PC-3 (cell line): ENCODE results near the gene NANOGP8.

Source experiments
- EZH2 ChIP-seq: fragments of 300-600 bp; sonication (generic); IDR thresholded peaks from one replicate; pipeline ENCODE4 v1.6.1; 2017; ENCODE audit warnings: antibody characterized with exemption, mild to moderate bottlenecking, low read length; ENCODE audit not compliant: unreplicated experiment
- TF ChIP-seq, protein P1 (sequence below): fragments of 300-600 bp; sonication (generic); conservative IDR thresholded peaks from 2 replicates; pipeline ENCODE4 v1.5.1; 2017; ENCODE audit warnings: antibody characterized with exemption, low read depth, mild to moderate bottlenecking, low read length

DNA sequence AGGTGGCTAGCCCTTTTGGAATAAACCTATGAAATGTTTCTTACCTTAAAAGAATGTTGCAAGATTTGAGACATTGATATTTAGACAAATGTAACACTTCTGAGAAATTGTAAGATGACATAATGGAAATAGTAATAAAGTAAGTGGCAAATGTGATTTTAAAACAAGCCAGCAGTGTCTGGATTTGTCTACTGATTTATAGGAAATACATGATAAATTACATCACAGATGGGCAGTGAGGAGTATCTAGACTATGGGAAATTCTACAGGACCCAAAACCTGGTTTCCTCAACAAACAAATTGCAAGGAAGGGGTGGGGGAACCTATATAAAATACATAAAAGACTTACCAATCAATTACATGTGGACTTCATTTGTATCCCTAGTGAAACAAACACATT lies 37.1 kb downstream of the NANOGP8 start:
- TF ChIP-seq, protein P1, sequence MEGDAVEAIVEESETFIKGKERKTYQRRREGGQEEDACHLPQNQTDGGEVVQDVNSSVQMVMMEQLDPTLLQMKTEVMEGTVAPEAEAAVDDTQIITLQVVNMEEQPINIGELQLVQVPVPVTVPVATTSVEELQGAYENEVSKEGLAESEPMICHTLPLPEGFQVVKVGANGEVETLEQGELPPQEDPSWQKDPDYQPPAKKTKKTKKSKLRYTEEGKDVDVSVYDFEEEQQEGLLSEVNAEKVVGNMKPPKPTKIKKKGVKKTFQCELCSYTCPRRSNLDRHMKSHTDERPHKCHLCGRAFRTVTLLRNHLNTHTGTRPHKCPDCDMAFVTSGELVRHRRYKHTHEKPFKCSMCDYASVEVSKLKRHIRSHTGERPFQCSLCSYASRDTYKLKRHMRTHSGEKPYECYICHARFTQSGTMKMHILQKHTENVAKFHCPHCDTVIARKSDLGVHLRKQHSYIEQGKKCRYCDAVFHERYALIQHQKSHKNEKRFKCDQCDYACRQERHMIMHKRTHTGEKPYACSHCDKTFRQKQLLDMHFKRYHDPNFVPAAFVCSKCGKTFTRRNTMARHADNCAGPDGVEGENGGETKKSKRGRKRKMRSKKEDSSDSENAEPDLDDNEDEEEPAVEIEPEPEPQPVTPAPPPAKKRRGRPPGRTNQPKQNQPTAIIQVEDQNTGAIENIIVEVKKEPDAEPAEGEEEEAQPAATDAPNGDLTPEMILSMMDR = no peak
- TF ChIP-seq EZH2 = no peak
